ENCODE measurements around the gene EXOC3L2.

EXOC3L2 gene

GRCh38 chr19:45205810-45206209 lies 39.4 kb downstream of the EXOC3L2 start:
- no peaks in the 10 kb centered on the region for H3K9me3 ChIP-seq (ENCODE audit: low read length)
- no peaks in the 10 kb centered on the region for H3K4me1 ChIP-seq (ENCODE audit: insufficient read depth, low read length)
- H3K27me3 ChIP-seq (ENCODE audit: insufficient read depth, low read length) = no peaks in the 10 kb centered on the region
- H3K4me3 ChIP-seq (ENCODE audit: low read length) = no peak overlapping the region
- H2AFZ ChIP-seq (ENCODE audit: low read depth, low read length) = no peak overlapping the region
- no peaks in the 10 kb centered on the region for H3K36me3 ChIP-seq (ENCODE audit: insufficient read depth, low read length)

- Histone ChIP-seq H3K9me3 (ENCODE audit: low read length) (no peaks in the 10 kb centered on the region), H3K4me1 (ENCODE audit: insufficient read depth, low read length) (no peaks in the 10 kb centered on the region), H3K4me3 (ENCODE audit: low read length) (no peak overlapping the region), H2AFZ (ENCODE audit: low read depth, low read length) (no peak overlapping the region), H3K27me3 (ENCODE audit: insufficient read depth, low read length) (peaks cover 2% of the 10 kb centered on the region), H3K36me3 (ENCODE audit: insufficient read depth, low read length) (no peaks in the 10 kb centered on the region)
Observed at GRCh38 chr19:45202637-45203036, 42.6 kb downstream of the EXOC3L2 start.

GRCh38 chr19:45200568-45200967 lies 44.6 kb downstream of the EXOC3L2 start:
- H3K9me3 ChIP-seq (ENCODE audit: low read length) = no peaks in the 10 kb centered on the region

GRCh38 chr19:45195764-45196163 lies 49.4 kb downstream of the EXOC3L2 start:
- Histone ChIP-seq H3K9me3 (ENCODE audit: low read length) (no peaks in the 10 kb centered on the region), H3K4me1 (ENCODE audit: insufficient read depth, low read length) (no peaks in the 10 kb centered on the region), H3K27me3 (ENCODE audit: insufficient read depth, low read length) (peaks cover 2% of the 10 kb centered on the region), H3K36me3 (ENCODE audit: insufficient read depth, low read length) (no peaks in the 10 kb centered on the region), H3K4me3 (ENCODE audit: low read length) (no peak overlapping the region), H2AFZ (ENCODE audit: low read depth, low read length) (no peak overlapping the region)

More at GRCh38 chr19:45200568-45200967, 44.6 kb downstream of the EXOC3L2 start:
- Histone ChIP-seq H3K4me3 (ENCODE audit: low read length) (no peak overlapping the region), H3K36me3 (ENCODE audit: insufficient read depth, low read length) (no peaks in the 10 kb centered on the region), H3K27me3 (ENCODE audit: insufficient read depth, low read length) (peaks cover 2% of the 10 kb centered on the region), H2AFZ (ENCODE audit: low read depth, low read length) (no peak overlapping the region), H3K4me1 (ENCODE audit: insufficient read depth, low read length) (no peaks in the 10 kb centered on the region)

GRCh38 chr19:45191375-45191774 lies 53.8 kb downstream of the EXOC3L2 start:
- H2AFZ ChIP-seq (ENCODE audit: low read depth, low read length) = no peak overlapping the region
- no peaks in the 10 kb centered on the region for H3K4me1 ChIP-seq (ENCODE audit: insufficient read depth, low read length)
- H3K4me3 ChIP-seq (ENCODE audit: low read length) = no peak overlapping the region
- H3K9me3 ChIP-seq (ENCODE audit: low read length) = no peaks in the 10 kb centered on the region
- no peaks in the 10 kb centered on the region for H3K36me3 ChIP-seq (ENCODE audit: insufficient read depth, low read length)
- H3K27me3 ChIP-seq (ENCODE audit: insufficient read depth, low read length) = no peaks in the 10 kb centered on the region

- Histone ChIP-seq H3K4me1 (ENCODE audit: insufficient read depth, low read length) (no peaks in the 10 kb centered on the region), H3K36me3 (ENCODE audit: insufficient read depth, low read length) (no peaks in the 10 kb centered on the region), H3K9me3 (ENCODE audit: low read length) (no peaks in the 10 kb centered on the region), H2AFZ (ENCODE audit: low read depth, low read length) (no peak overlapping the region), H3K4me3 (ENCODE audit: low read length) (no peak overlapping the region), H3K27me3 (ENCODE audit: insufficient read depth, low read length) (no peaks in the 10 kb centered on the region)
Observed at GRCh38 chr19:45189971-45190370, 55.2 kb downstream of the EXOC3L2 start.

GRCh38 chr19:45187421-45188100 lies 57.6 kb downstream of the EXOC3L2 start:
- Histone ChIP-seq H2AFZ (ENCODE audit: low read depth, low read length) (no peak overlapping the region), H3K27me3 (ENCODE audit: insufficient read depth, low read length) (no peaks in the 10 kb centered on the region), H3K36me3 (ENCODE audit: insufficient read depth, low read length) (no peaks in the 10 kb centered on the region), H3K9me3 (ENCODE audit: low read length) (no peaks in the 10 kb centered on the region), H3K4me3 (ENCODE audit: low read length) (no peak overlapping the region), H3K4me1 (ENCODE audit: insufficient read depth, low read length) (no peaks in the 10 kb centered on the region)

- Histone ChIP-seq H3K4me3 (ENCODE audit: low read length) (no peak overlapping the region), H3K36me3 (ENCODE audit: insufficient read depth, low read length) (no peaks in the 10 kb centered on the region), H3K27me3 (ENCODE audit: insufficient read depth, low read length) (no peaks in the 10 kb centered on the region), H3K4me1 (ENCODE audit: insufficient read depth, low read length) (no peaks in the 10 kb centered on the region), H3K9me3 (ENCODE audit: low read length) (no peaks in the 10 kb centered on the region), H2AFZ (ENCODE audit: low read depth, low read length) (no peak overlapping the region)
Observed at GRCh38 chr19:45186509-45187334, 58.5 kb downstream of the EXOC3L2 start.

- no peak overlapping the region for H3K4me3 ChIP-seq (ENCODE audit: low read length)
- no peaks in the 10 kb centered on the region for H3K9me3 ChIP-seq (ENCODE audit: low read length)
- peaks cover 6% of the 10 kb centered on the region for H3K4me1 ChIP-seq (ENCODE audit: insufficient read depth, low read length)
- no peak overlapping the region for H2AFZ ChIP-seq (ENCODE audit: low read depth, low read length)
- H3K36me3 ChIP-seq (ENCODE audit: insufficient read depth, low read length) = no peaks in the 10 kb centered on the region
- no peaks in the 10 kb centered on the region for H3K27me3 ChIP-seq (ENCODE audit: insufficient read depth, low read length)
Observed at GRCh38 chr19:45184115-45184514, 61.1 kb downstream of the EXOC3L2 start.

- Histone ChIP-seq H3K36me3 (ENCODE audit: insufficient read depth, low read length) (no peaks in the 10 kb centered on the region), H3K4me1 (ENCODE audit: insufficient read depth, low read length) (peaks cover 6% of the 10 kb centered on the region), H3K27me3 (ENCODE audit: insufficient read depth, low read length) (no peaks in the 10 kb centered on the region), H2AFZ (ENCODE audit: low read depth, low read length) (no peak overlapping the region), H3K9me3 (ENCODE audit: low read length) (no peaks in the 10 kb centered on the region), H3K4me3 (ENCODE audit: low read length) (no peak overlapping the region)
Observed at GRCh38 chr19:45182758-45183157, 62.4 kb downstream of the EXOC3L2 start.

- Histone ChIP-seq H3K27me3 (ENCODE audit: insufficient read depth, low read length) (no peaks in the 10 kb centered on the region), H3K36me3 (ENCODE audit: insufficient read depth, low read length) (no peaks in the 10 kb centered on the region), H3K9me3 (ENCODE audit: low read length) (no peaks in the 10 kb centered on the region), H3K4me1 (ENCODE audit: insufficient read depth, low read length) (peaks cover 12% of the 10 kb centered on the region), H3K4me3 (ENCODE audit: low read length) (no peak overlapping the region), H2AFZ (ENCODE audit: low read depth, low read length) (no peak overlapping the region)
Observed at GRCh38 chr19:45180936-45181335, 64.3 kb downstream of the EXOC3L2 start.

GRCh38 chr19:45179892-45180370 lies 65.3 kb downstream of the EXOC3L2 start:
- H3K4me3 ChIP-seq (ENCODE audit: low read length) = peak overlapping the region; percentile 80
- no peak overlapping the region for H2AFZ ChIP-seq (ENCODE audit: low read depth, low read length)
- H3K9me3 ChIP-seq (ENCODE audit: low read length) = no peaks in the 10 kb centered on the region
- peaks cover 12% of the 10 kb centered on the region for H3K4me1 ChIP-seq (ENCODE audit: insufficient read depth, low read length)
- H3K27me3 ChIP-seq (ENCODE audit: insufficient read depth, low read length) = no peaks in the 10 kb centered on the region
- no peaks in the 10 kb centered on the region for H3K36me3 ChIP-seq (ENCODE audit: insufficient read depth, low read length)

GRCh38 chr19:45179072-45179891 lies 65.9 kb downstream of the EXOC3L2 start:
- Histone ChIP-seq H3K27me3 (ENCODE audit: insufficient read depth, low read length) (no peaks in the 10 kb centered on the region), H3K9me3 (ENCODE audit: low read length) (no peaks in the 10 kb centered on the region), H3K36me3 (ENCODE audit: insufficient read depth, low read length) (no peaks in the 10 kb centered on the region), H3K4me1 (ENCODE audit: insufficient read depth, low read length) (peaks cover 12% of the 10 kb centered on the region), H3K4me3 (ENCODE audit: low read length) (peak overlapping the region; percentile 80), H2AFZ (ENCODE audit: low read depth, low read length) (peak overlapping the region; percentile 63)
